BLaER1 treated with 17β-estradiol and CSF1 and Interleukin-3, amounts not matched to agents 10 nM and 100 nM (cell line): ENCODE results near the gene WNT7B.

ENCODE experiments used
- H3K27ac ChIP-seq, 11 experiments: shearing (Covaris generic); formaldehyde crosslinking; 2 replicates each; pipeline ENCODE4 v1.8.1; 2022
- H3K27me3 ChIP-seq, 11 experiments: shearing (Covaris generic); formaldehyde crosslinking; 2 replicates each; pipeline ENCODE4 v1.8.1; 2022
- H3K36me3 ChIP-seq, 11 experiments: shearing (Covaris generic); formaldehyde crosslinking; 2 replicates each; pipeline ENCODE4 v1.8.1; 2022
- H3K4me1 ChIP-seq, 10 experiments: shearing (Covaris generic); formaldehyde crosslinking; 2 replicates each; pipeline ENCODE4 v1.8.1; 2022
- H3K4me2 ChIP-seq, 11 experiments: shearing (Covaris generic); formaldehyde crosslinking; 2 replicates each; pipeline ENCODE4 v1.8.1; 2022
- H3K4me3 ChIP-seq, 10 experiments: shearing (Covaris generic); formaldehyde crosslinking; 2 replicates each; pipeline ENCODE4 v1.8.1; 2022
- H3K9ac ChIP-seq, 11 experiments: shearing (Covaris generic); formaldehyde crosslinking; 2 replicates each; pipeline ENCODE4 v1.8.1; 2022
- H3K9me3 ChIP-seq, 11 experiments: shearing (Covaris generic); formaldehyde crosslinking; replicated peaks in 1 of 11; 2 replicates each; pipeline ENCODE4 v1.8.1; 2022
- H4K20me1 ChIP-seq, 11 experiments: shearing (Covaris generic); formaldehyde crosslinking; 2 replicates each; pipeline ENCODE4 v1.8.1; 2022
- Cebpa-rat ChIP-seq, 11 experiments: shearing (Covaris generic); IDR thresholded peaks; 2 replicates each; pipeline ENCODE4 v1.8.1; 2022

WNT7B gene

GRCh38 chr22:45952151-45952550 lies 24.8 kb downstream of the WNT7B start:
- Histone ChIP-seq H3K36me3 (no peaks in the 10 kb centered on the region), H3K9ac (no peak overlapping the region), H4K20me1 (peaks cover 0 to 47% (median 22%) of the 10 kb centered on the region in 11 experiments; a peak in 18 of 22 replicates), H3K4me2 (peak overlapping the region in 2 of 11 experiments; percentile 43 to 49; a peak in 2 of 22 replicates), H3K27ac (no peak overlapping the region), H3K27me3 (peaks cover 32 to 68% (median 56%) of the 10 kb centered on the region in 11 experiments), H3K9me3 (no peaks in the 10 kb centered on the region), H3K4me3 (no peak overlapping the region), H3K4me1 (peaks cover 26 to 52% (median 43%) of the 10 kb centered on the region in 10 experiments)
- no peak for TF ChIP-seq Cebpa-rat (IDR thresholded peaks at IDR 0.05)

- Histone ChIP-seq H3K9ac (0 out of 22 replicates have a peak overlapping the region, but pooled peaks of 1 of the 11 experiments have one; percentile 2), H3K36me3 (no peaks in the 10 kb centered on the region), H3K27me3 (peaks cover 34 to 69% (median 47%) of the 10 kb centered on the region in 11 experiments), H3K27ac (no peak overlapping the region), H3K4me3 (no peak overlapping the region), H3K9me3 (no peaks in the 10 kb centered on the region), H3K4me2 (peak overlapping the region in 9 of 11 experiments; percentile 9 to 88 (median 68); a peak in 17 of 22 replicates), H4K20me1 (peaks cover 0 to 50% (median 32%) of the 10 kb centered on the region in 11 experiments; a peak in 18 of 22 replicates), H3K4me1 (peaks cover 26 to 64% (median 56%) of the 10 kb centered on the region in 10 experiments)
- TF ChIP-seq Cebpa-rat (IDR thresholded peaks at IDR 0.05), result no peak
Observed at GRCh38 chr22:45949891-45950290, 27.1 kb downstream of the WNT7B start.

- no peak for TF ChIP-seq Cebpa-rat (IDR thresholded peaks at IDR 0.05)
- Histone ChIP-seq H4K20me1 (peaks cover 0 to 49% (median 35%) of the 10 kb centered on the region in 11 experiments; a peak in 18 of 22 replicates), H3K9ac (0 out of 22 replicates have a peak overlapping the region, but pooled peaks of 1 of the 11 experiments have one; percentile 2), H3K27me3 (peaks cover 29 to 67% (median 42%) of the 10 kb centered on the region in 11 experiments), H3K4me3 (no peak overlapping the region), H3K4me1 (peaks cover 26 to 64% (median 56%) of the 10 kb centered on the region in 10 experiments), H3K36me3 (no peaks in the 10 kb centered on the region), H3K27ac (no peak overlapping the region), H3K4me2 (peak overlapping the region in 9 of 11 experiments; percentile 9 to 96 (median 86); a peak in 17 of 22 replicates), H3K9me3 (no peaks in the 10 kb centered on the region)
Observed at GRCh38 chr22:45949258-45949870, 27.6 kb downstream of the WNT7B start.

GRCh38 chr22:45948081-45948648 lies 28.8 kb downstream of the WNT7B start:
- peak overlapping the region; percentile 41 to 96 (median 84) for H3K4me2 ChIP-seq
- no peak for TF ChIP-seq Cebpa-rat (IDR thresholded peaks at IDR 0.05)

GRCh38 chr22:45946805-45947600 lies 30.0 kb downstream of the WNT7B start:
- no peak for TF ChIP-seq Cebpa-rat (IDR thresholded peaks at IDR 0.05)
- Histone ChIP-seq H3K27ac (peak overlapping the region in 2 of 11 experiments; percentile 20 to 37; a peak in 2 of 22 replicates), H4K20me1 (peaks cover 0 to 52% (median 36%) of the 10 kb centered on the region in 11 experiments; a peak in 17 of 22 replicates), H3K9me3 (no peaks in the 10 kb centered on the region), H3K4me1 (peaks cover 18 to 54% (median 47%) of the 10 kb centered on the region in 10 experiments), H3K27me3 (peaks cover 5 to 43% (median 18%) of the 10 kb centered on the region in 11 experiments; a peak in 19 of 22 replicates), H3K36me3 (no peaks in the 10 kb centered on the region), H3K4me2 (peak overlapping the region; percentile 41 to 96 (median 84); a peak in 20 of 22 replicates), H3K9ac (no peak overlapping the region), H3K4me3 (no peak overlapping the region)

More at GRCh38 chr22:45948081-45948648, 28.8 kb downstream of the WNT7B start:
- peak overlapping the region in 2 of 11 experiments; percentile 20 to 33; a peak in 3 of 22 replicates for H3K27ac ChIP-seq
- peaks cover 17 to 55% (median 30%) of the 10 kb centered on the region in 11 experiments for H3K27me3 ChIP-seq
- H3K36me3 ChIP-seq, result no peaks in the 10 kb centered on the region
- peak overlapping the region in 3 of 11 experiments; percentile 0 to 38 (median 9); a peak in 4 of 22 replicates for H3K9ac ChIP-seq
- H3K4me1 ChIP-seq, result peaks cover 25 to 62% (median 54%) of the 10 kb centered on the region in 10 experiments
- peak overlapping the region in 1 of 10 experiments; percentile 15; a peak in 1 of 20 replicates for H3K4me3 ChIP-seq
- no peaks in the 10 kb centered on the region for H3K9me3 ChIP-seq
- peaks cover 0 to 58% (median 36%) of the 10 kb centered on the region in 11 experiments; a peak in 18 of 22 replicates for H4K20me1 ChIP-seq

DNA sequence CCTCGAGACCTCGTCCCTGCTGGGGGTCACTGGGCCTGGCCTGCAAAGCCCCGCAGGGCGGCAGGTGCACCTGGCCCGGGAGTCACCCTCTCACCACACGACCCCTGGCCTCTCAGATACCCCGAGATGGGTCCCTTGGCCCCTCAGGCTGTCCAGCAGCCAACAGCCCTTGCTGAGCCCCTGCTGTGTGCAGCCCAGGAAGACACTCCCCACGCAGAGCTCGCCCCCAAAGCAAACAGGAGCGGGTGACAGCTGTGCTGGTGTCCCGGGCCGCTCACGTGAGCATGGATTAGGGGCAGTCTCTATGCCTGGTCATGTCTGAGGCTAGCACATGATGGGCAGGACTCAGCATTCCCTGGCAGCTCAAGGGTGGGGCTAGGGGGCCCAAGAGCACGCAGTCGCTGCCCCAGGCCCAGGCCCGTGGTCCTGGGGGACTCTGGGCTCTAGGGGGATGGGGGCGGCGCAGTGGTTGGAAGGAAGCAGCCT lies 31.3 kb downstream of the WNT7B start:
- Histone ChIP-seq H3K27me3 (peaks cover 0 to 33% (median 6%) of the 10 kb centered on the region in 11 experiments; a peak in 12 of 22 replicates), H3K27ac (no peak overlapping the region), H3K4me1 (peaks cover 18 to 53% (median 46%) of the 10 kb centered on the region in 10 experiments), H3K9ac (no peak overlapping the region), H3K9me3 (no peaks in the 10 kb centered on the region), H3K4me2 (peak overlapping the region in 4 of 11 experiments; percentile 21 to 88 (median 85); a peak in 5 of 22 replicates), H3K4me3 (no peak overlapping the region), H4K20me1 (peaks cover 0 to 52% (median 36%) of the 10 kb centered on the region in 11 experiments; a peak in 17 of 22 replicates), H3K36me3 (no peaks in the 10 kb centered on the region)
- no peak for TF ChIP-seq Cebpa-rat (IDR thresholded peaks at IDR 0.05)

DNA sequence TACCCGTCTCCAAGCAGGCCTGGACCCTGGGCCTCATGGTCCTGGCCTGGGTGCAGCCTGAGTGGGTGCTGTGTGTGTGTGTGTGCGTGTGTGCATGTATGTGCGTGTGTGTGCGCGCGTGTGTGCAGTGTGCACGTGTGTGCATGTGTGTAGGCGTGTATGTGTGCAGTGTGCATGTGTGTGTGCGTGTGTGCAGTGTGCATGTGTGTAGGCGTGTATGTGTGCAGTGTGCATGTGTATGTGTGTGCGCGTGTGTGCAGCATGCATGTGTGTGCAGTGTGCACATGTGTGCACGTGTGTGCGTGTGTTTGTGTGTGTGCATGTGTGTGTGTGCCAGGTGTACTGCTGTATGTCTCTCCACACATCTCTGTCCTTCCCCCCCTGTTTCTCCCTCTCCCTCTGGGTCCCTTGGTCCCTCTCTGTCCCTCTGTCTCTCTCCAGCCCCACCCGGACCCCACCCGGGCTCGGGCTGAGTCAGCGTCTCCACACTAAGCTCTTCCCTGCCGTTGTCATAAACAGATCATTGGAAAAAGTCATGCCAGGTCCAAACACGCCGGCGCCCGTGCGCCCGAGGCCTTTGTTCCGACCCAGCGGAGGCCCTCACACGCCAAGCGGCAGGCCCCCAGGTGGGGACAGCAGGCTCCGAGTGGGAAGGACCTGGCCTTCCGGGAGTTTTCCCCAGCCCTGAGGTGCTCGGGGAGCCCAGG lies 34.0 kb downstream of the WNT7B start:
- Histone ChIP-seq H3K9ac (no peak overlapping the region), H3K27me3 (peaks cover 0 to 23% (median 6%) of the 10 kb centered on the region in 11 experiments; a peak in 12 of 22 replicates), H3K27ac (no peak overlapping the region)

More for the DNA sequence above, 34.0 kb downstream of the WNT7B start:
- H3K9me3 ChIP-seq, result peaks cover 0 to 12% (median 4%) of the 10 kb centered on the region in 11 experiments; a peak in 6 of 22 replicates
- peaks cover 8 to 26% (median 21%) of the 10 kb centered on the region in 10 experiments for H3K4me1 ChIP-seq
- no peak for TF ChIP-seq Cebpa-rat (IDR thresholded peaks at IDR 0.05)
- H3K36me3 ChIP-seq, result no peaks in the 10 kb centered on the region
- no peak overlapping the region for H3K4me2 ChIP-seq
- H4K20me1 ChIP-seq, result peaks cover 0 to 39% (median 23%) of the 10 kb centered on the region in 11 experiments; a peak in 17 of 22 replicates
- H3K4me3 ChIP-seq, result no peak overlapping the region
